G401.6 (cell line): ENCODE measurements around the gene LANCL2.
"Not testable (repeated sequence)": the region's sequence is repeated elsewhere in the genome, so short reads cannot be mapped to it uniquely, and the experiment has no call there.

Experiments
- FAIRE-seq: peaks from 2 replicates; lab custom pipeline; 2012; peaks lifted over from hg19 to GRCh38; lab: Jason Lieb, UNC

LANCL2 gene

GRCh38 chr7:55472406-55472805 is 107.3 kb downstream of the LANCL2 start:
- FAIRE-seq, result not testable (repeated sequence)

GRCh38 chr7:55472928-55473725 is 108.0 kb downstream of the LANCL2 start:
- no peak for FAIRE-seq

GRCh38 chr7:55473932-55474331 is 108.8 kb downstream of the LANCL2 start:
- no peak for FAIRE-seq

GRCh38 chr7:55474944-55475854 is 110.1 kb downstream of the LANCL2 start:
- FAIRE-seq, result no peak

GRCh38 chr7:55475855-55476803 is 111.0 kb downstream of the LANCL2 start:
- FAIRE-seq, result no peak

DNA sequence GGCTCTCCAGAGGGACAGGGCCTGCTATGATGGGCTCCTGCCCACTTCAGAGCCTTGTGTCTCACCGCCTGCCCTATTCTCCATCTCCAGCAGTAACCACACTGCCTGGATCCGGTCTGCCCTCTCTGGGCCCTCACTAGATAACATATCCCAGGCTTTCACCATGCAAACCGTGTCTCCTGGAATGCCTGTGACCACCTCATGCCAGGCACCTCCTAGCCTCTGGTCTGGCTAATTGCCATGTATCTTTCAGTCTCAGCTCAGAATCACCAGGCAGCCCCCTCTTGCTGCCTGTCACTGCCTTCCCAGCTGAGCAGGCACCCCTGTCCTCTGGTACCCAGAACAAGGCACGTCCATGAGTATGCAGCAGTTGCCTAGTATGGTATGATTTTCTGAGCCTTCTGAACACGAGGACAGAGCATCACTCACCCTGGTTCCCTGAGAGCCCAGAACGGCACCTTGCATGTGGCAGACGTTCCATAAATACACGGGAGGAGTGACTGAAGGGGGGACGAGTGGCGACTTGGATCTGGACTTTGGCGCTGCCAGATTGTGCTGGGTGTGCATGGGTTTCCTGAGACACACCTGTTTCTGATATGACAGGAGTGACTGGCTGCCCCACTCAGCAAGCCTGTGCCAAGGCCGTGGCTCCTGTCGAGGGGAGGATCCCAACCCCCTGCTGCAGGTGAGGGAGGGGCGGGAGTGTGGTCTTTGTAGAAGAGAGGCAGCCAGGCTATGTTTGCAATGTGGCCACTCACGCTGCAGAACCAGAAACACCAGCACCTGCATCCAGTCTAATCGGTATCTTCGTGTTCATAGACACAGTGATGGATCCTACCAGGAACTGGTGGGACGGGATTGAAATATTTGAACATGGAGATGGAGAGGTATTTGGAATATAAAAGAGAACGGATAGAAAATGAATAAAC is 112.0 kb downstream of the LANCL2 start:
- FAIRE-seq, result no peak

GRCh38 chr7:55477781-55478374 is 112.7 kb downstream of the LANCL2 start:
- no peak for FAIRE-seq

DNA sequence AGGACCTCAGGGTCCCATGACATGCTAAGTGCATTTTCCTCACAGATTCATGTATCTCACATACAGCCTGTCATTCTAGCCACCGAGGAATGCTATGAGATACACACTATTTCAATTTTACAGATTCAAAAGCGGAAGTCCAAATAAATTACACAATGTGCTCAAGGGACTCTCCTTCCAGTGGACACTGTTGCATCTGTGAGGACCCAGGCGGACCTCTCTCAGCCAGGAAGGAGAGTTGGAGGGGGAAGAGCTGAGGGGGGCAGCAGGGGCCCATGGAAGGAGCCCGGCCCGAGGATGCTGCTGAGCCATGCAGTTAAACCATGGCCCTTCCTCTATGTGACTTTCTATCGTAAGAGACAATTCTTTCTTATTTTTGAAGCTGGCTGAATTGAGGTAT is 113.6 kb downstream of the LANCL2 start:
- no peak for FAIRE-seq

DNA sequence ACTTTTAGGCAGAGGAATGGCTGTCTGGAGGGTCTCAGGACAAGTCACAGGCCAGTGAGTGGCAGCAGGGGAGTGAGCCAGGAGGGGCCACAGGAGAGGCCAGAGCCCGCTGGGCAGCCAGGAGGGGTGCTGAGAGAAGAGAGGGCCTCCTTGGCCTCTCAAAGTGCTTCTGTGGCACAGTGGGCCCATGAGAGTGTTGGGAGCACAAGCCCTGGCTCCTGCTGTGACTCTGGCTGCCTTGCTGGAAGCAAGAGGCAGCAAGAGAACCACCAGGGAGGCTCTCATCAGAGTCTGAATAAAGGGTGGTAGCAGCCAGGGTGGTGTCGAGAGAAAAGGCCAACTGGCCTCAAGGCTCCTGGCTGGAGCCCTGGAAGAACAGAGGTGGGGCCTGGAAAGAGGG is 116.0 kb downstream of the LANCL2 start:
- no peak for FAIRE-seq

DNA sequence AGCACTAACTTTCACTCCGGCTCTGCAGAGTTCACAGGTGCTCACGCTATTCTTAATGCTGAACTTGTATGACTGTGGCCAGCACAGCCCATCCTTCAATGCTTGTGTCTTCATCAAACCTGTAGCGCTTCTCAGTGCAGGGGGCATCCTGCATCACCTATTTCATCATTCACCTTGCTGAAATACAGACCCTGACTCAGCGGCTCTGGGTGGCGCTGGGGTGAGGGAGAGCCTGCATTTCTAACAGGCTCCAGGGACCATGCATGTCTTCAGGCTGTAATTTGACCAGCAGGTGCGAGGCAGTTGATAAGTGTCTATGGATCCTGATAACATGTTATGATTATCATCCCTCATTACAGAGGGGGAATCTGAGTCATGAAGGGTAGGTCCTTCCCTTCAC is 117.9 kb downstream of the LANCL2 start:
- no peak for FAIRE-seq
